SK-N-DZ (cell line): ENCODE measurements around the gene ARID4B.
"Not testable (repeated sequence)": the region's sequence is repeated elsewhere in the genome, so short reads cannot be mapped to it uniquely, and the experiment has no call there.

Experiments used
- DNase-seq: peaks from one replicate; pipeline ENCODE4 v3.0.0-alpha.2; 2015; ENCODE audit warnings: low spot score

The ARID4B gene

DNA sequence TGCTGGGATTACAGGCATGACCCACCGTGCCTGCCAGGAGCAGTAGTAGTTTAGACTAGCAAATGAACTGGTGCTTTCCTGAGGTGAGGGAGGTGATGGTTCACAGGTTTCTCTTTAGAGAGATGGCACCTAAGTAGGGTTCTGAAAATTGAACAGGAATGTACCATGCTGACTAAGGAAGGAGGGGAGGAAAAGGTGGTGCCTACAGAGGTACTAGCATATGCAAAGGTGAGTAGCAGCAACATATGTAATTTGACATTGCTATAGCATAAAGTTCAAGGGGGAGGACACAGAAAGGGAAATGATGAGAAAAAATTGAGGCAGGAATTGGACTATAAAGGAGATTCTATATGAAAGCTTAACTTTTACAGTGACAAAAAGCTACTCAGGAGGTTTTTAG lies 101.0 kb downstream of the ARID4B start:
- no peak for DNase-seq

DNA sequence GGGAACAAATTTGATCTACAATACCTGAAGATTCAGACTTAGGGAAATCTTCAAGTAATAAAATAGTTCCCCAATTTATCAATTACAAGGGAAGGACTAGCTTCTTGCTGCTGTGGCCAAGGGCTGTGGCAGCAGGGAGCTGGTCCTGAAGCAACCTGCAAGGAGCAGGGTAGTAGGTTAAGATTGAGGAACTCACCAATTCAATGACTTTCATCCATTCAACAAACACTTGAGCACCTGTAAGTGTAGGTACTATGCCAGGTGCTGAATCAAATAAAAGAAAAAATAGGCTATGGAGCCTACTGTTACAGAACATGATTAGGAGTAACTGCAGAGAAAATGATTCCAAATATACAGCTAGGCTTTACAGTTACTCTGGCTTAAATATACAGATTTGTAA lies 102.7 kb downstream of the ARID4B start:
- no peak for DNase-seq

DNA sequence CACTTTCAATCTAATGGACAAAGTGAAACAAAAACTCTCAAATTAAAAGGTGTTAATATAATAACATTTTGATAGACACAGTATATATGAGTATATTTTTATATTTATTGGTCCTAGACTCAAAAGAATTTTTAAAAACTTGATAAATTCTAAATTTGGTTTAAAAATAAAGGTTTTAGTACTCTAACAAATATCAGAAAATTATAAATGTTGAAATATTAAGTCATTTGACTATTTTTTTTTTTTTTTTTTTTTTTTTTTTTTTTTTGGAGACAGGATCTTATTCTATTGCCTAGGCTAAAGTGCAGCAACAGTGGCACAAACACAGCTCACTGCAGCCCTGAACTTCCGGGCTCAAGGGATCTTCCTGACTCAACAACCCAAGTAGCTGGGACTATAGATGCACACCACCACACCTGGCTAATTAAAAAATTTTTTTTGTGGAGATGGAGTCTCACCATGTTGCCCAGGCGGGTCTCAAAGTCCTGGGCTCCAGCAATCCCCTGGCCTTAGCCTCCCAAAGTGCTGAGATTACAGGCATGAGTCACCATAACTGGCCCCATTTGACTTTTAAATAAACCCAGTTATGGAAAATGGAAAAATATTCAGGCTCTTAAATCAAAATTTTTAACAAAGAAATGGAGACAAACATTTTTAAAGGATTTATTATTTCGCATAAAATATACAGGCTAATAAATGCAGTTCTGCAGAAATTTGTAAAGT lies 106.2 kb downstream of the ARID4B start:
- DNase-seq, result no peak

DNA sequence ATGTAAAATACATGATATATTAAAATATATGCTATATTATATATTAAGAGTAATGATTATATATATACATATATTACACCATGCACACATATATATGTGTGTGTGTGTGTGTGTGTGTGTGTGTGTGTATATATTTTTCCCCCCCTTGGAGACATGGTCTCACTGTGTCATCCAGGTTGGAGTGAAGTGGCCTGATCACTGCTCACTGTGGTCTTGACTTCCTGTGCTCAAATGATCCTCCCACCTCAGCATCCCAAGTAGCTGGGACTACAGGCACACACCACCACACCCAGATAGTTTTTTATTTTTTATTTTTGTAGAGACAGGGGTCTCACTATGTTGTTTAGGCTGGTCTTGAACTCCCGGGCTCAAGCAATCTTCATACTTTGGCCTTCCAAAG lies 112.5 kb downstream of the ARID4B start:
- DNase-seq, result no peak

DNA sequence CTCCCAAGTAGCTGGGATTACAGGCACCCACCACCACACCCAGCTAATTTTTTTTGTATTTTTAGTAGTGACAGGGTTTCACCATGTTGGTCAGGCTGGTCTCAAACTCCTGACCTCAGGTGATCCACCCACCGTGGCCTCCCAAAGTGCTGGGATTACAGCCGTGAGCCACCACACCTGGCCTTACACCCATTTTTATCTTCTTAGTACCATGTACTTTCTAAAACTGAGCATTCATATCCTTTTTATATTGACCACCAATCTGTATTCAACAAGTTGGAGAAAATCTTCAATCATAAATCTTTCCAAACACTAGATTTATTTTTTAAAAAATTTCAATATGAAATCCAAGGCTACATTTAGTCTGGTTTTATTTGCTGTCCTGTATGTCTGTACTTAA lies 113.0 kb downstream of the ARID4B start:
- not testable (repeated sequence) for DNase-seq

DNA sequence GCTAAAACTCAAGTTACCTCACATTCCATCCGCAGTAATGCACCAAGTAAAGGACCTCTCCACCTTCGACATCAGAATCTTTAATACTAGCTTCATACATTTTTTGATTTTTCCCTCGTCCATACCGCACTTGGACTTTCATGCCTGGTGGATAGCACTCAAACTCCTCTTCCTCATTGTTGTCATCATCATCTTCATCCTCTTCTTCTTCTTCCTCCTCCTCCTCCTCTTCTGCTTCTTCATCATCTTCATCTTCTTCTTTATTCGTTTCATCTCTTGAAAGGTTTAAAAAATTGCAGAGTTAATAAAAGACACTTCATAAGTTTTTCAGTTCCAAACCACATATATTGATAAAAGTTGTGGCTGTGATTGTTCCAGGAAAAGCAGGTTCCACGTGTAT lies 114.2 kb downstream of the ARID4B start:
- no peak for DNase-seq

DNA sequence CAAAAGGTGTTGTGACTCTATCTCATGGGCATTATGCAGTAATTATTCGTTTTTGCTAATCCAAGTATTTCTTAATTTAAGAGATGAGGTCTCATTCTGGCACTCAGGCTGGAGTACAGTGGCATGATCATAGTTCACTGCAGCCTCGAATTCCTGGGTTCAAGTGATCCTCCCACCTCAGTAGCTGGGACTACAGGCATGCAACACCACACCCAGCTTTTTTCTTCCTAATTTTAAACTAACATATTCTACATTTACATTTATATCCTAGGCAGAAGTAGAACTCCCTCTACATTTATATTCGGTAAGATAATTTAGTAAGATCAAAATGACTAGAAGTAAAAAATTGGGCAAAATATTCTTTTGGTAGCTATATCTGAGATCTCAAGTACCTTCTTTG lies 116.5 kb downstream of the ARID4B start:
- no peak for DNase-seq

DNA sequence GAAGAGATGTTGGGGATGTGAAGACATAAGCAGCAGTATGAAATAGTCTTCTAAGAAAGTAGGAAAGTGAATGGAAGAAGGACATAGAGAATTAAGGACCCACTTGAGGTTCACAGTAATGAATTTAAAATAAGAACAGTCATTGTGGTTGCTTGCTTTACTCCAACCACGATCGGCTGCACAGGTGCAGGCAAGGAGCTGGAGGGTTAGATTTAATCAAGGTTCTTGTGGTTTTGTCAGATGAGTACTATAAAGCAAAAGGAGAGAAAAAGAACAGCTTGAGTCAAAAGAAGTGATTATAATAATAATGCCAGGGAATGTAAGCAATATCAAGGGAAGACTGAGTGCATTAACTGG lies 120.8 kb downstream of the ARID4B start:
- DNase-seq, result no peak

DNA sequence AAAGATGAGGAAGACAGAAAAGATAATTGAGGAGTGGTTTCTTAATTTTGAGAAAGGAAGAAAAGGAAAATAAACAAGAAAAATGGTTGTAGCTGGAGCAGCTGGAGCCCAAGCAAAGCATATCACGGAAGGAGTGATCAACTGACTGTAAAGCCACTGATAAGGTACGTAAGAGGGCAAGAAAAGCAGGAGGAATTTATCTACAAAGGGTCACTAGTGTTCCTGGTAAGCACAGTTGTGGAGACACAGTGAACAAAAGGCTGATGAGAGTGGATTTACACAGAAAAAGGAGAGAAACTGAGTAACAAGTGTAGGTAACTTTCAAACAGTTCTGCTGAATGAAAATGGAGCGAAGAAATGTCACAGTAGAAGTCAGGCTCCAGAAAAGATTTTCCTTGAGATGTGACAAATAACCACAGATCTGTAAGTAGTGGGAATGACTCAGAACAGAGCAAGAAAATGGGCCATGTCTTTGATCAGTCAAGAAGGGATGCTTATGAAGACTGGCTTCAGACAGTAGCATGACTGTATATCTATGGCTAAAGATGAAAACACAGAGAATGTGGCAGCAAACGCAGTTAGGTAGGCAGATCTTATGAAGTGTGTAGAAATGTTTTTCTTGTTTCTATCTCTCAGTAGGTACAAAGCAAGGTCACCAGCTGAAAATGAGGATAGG lies 121.3 kb downstream of the ARID4B start:
- no peak for DNase-seq

DNA sequence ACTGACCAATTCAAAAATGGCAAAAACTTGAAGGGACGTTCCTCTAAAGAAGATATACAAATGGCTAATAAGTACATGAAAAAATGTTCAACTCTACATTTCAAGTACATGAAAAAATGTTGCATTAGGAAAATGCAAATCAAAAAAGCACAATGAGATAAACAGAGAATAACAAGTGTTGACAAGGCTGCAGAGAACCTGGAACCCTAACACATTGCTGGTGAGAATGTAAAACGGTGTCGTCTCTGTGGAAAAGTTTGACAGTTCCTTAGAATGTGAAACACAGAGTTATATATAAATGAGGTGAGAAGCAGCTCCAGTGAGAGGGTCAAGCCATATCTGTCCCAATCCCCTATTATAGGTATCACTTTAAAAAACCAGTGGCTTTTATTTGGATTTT lies 122.3 kb downstream of the ARID4B start:
- no peak for DNase-seq

DNA sequence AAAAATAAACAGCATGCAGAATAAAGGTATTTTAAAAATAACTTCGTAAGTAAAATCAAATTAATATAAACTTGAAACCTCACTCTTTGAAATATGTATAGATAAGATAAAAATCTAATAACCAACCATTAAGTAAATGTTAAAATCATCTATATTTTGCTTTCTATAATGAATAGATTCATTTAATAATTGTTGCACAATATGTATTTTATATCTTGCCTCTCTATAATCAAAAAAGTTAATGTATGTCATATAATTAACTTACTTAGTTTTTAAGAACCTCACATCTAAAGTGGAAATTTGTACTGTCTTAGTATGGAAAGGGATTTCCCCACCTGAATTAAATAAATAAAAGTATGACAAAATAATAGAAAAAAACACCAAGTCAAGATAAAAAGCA lies 124.6 kb downstream of the ARID4B start:
- no peak for DNase-seq

DNA sequence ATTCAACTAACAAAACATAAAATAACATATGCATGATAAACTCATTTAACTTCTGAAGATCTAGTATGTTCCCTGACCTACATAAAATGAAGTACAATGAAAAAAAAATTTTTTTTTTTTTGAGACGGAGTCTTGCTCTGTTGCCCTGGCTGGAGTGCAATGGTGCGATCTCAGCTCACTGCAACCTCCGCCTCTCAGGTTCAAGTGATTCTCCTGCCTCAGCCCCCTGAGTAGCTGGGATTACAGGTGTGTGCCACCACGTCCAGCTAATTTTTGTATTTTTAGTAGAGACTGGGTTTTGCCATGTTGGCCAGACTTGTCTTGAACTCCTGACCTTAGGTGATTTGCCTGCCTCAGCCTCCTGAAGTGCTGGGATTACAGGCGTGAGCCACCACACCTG lies 125.5 kb downstream of the ARID4B start:
- not testable (repeated sequence) for DNase-seq

DNA sequence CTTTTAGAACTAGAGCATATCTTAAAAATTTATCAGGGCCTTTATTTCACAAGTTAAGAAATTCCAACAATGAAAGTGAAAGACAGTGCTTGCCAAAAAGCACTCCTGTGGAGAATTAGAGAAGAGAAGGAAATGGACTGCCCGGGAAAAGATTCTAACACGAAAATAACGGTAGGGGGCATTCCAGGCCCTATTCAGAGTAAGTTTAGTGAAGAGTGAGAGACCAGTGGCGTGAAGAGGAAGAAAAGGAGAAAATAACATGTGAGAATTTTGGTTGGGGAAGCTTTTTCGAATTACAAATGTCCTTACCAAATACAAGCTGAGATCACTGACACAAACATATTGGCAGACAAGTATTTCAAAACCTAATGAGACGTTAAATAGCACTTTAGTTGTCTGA lies 128.5 kb downstream of the ARID4B start:
- DNase-seq, result no peak

DNA sequence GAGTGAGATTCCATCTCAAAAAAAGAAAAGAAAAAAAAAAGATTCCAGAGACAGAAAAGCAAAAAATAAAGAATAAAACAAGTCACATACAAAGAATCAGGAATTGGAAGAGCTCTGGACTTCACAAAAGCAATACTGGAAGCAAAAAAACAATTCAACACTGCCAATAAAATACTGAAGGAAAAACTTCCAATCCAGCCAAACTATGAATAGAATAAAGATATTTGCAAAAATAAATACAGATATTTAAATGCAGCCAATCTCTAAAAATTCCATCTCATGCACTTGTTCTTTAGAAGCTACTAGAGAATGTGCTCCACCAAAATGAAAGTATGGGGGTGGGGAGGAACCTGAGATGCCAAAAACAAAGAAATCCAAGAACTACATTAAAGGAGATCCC lies 137.5 kb downstream of the ARID4B start:
- no peak for DNase-seq

DNA sequence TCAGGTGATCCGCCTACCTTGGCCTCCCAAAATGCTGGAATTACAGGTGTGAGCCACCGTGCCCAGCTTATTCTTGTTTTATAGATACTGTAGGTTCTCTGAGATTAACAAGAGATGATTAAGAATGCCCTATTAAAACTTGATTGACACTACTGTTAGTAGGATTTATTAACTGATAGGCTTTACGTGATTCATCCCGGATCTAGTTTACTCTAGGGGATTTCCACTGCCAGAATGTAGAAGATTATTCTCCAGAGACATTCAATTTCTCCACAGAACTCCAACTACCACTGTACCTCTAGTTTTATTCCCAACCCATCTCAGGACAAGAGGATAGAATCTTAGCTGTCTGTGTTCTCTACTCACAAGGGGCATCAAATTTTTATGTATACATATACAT lies 140.7 kb downstream of the ARID4B start:
- DNase-seq, result no peak

DNA sequence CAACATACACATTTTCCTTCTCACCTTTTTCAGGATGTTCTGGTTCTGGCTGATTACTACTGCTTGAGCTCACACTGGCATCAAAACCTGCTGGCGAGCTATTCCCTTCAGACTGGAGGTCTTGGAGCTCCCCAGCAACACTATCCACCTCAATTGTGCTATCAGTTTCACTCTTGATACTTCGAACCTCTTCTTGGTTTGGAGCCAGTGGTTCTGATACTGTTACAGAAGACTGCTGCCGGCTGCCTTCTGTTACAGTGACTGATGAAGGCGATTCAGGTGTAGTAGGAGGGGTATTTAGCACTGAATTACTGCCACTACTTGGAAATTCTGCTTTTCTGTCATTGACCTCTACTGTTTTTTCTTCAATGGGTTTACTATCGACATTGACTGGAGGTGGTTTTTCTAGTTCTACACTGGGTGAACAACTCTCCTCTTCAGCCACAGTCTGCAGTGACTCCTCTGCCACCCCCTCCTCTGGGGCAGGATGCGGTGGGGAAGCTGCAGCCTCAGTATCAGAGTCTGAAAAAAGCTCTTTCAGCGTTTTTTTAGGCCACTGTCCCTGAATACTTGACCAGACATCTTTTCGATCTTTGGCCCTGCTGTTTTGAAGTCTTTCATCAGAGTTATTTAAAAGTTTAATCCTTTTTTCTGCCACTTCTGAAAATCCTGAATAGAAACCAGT lies 146.3 kb downstream of the ARID4B start:
- DNase-seq, result no peak

DNA sequence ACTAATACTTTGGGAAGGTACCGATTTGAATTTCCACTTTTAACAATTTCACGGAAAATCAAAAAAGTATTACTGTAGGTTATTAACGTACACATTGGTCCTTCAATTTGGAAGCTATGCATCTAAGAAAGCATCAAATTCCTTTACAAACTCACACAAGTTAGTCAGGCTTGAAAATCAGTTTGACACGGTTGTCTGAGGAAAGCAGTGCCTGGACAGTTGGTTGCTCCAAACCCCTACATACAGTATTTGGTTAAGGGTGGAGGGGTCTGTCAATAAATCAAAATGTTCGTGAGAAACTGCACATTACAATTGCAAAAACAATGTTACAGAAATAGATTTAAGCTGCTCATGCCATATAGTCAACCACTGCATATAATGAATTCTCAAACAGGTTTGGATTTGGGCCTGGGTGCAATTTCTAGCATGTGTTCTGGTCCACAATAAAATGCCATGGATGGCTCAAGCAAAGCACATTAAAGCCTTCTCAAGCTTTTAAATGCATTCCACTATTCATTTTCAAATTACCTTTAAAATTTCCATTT lies 147.0 kb downstream of the ARID4B start:
- DNase-seq, result no peak

DNA sequence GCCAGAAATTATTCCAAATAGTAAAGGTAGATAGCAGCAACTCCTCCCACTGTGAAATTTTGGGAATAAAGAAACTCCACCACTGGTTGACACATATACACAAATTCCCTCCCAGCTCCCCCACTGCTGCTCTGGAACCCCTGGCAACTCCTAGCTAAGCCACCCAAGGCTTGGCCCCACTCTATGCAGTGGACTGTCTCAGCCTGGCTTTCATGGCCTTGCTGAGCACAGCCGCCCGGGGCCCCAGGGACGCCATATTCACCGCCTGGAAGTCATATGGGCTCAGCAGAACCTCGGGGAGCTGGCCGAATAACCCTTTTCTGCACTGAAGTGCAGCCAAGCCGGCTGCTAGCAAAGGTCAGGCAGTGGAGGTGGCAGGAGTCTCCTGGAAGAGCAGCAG lies 151.5 kb downstream of the ARID4B start:
- no peak for DNase-seq

DNA sequence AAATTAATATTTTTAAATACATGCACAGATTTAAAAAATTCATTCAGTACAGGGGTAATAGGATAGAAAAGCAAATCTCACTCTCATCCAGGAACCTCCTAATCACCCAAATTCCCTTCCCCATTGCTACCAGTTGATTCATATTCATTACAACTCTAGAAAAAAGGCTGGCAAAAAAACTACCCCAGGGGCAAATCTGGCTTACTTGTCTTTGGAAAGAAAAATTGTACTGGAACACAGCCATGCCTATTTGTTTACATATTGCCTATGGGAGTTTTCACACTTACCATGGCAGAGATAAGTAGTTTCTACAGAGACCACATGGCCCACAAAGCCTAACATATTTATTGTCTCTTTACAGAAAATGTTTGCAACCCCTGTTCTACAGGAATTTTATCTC lies 158.0 kb downstream of the ARID4B start:
- DNase-seq, result no peak

DNA sequence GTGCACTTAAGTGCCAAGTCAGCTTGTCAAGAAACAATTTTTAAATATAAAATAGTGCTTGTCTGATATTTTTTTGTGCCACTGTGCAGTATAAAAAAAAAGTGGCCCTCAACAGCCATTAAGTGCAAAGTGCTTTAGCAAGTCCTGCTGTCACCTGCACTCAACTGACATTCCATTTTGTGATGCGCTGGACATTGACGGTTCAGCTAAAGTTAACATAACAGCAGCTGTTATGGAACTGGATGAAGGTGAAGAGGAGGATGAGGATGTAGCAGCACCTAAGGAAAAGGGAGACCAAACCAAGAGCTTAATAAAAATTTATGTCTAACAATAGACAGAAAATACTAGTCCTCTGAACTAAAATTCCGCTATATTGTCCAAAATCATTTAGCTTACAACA lies 159.6 kb downstream of the ARID4B start:
- no peak for DNase-seq

DNA sequence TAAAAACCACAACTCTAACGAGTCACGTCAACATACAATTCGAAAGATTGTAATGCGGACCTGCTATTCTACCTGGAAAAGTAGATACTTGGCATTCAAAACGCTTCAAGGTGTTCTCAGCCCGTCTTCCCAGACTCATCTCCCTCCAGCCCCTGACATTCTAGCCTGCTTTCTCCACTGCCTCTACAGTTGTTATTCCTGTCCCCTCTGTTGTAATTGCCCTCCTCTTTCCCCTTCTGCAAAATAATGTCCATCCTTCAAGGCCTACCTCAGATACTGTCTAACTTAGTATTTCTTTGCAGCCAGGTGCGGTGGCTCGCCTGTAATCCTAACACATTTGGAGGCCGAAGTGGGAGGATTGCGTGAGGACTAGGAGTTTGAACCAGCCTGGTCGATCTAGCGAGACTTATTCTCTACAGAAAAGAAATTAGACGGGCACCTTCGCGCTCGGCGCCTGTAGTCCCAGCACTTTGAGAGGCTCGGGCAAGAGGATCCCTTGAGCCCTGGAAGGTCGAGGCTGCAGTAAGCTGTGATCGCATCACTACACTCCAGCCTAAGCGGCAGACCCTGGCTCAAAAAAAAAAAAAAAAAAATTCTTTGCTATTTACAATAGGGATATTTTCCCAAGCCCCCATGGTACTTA lies 166.2 kb downstream of the ARID4B start:
- DNase-seq, result peak; percentile 6

DNA sequence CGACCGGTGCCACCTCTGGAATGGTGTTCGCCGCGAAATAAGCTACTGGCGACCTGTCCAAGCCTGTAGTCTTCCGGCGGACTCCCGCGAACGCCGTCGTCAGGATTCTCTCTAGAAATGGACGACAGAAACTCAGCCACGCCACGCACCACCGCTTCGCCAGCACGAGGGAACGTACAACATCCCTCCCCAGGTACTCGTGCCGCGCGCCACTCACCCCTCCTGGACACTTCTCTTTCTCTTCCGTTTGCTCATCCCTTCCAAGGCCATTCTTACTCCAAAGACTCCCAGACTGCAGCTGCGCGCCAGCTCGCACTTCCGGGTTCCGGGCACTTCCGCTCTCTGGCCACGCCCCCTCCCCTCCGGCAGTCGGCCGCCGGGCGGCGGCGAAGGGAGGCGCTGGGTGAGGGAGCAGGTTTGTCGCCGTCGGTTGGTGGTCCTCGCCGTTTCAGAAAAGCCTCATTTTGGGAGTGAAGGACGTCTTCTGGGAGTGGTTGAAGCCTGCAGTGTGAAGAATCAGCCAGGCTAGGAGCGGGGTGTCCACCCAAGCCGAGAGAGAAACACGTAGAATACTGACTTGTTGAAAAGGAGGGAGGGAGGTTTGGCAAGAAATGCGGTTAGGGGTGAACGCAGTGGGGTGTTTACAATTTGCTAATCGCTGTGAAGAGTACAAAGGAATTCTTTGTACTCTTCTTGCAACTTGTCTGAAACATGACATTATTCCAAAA lies 166.9 kb downstream of the ARID4B start, which contains the start of gene RBM34:
TSS of gene RBM34 (minus strand) at position 294 of the 728 bp plus-strand sequence. CDS start at position 270, 24 bp downstream.
- peak; percentile 87 for DNase-seq
